GM20431 (cell line): ENCODE data around the gene LDLRAD1.
"Not testable (repeated sequence)": the region's sequence is repeated elsewhere in the genome, so short reads cannot be mapped to it uniquely, and the experiment has no call there.

ENCODE experiments used
- in situ Hi-C: fragments of 300-500 bp; cut with MseI, MboI; formaldehyde crosslinking; loops from one replicate; pipeline ENCODE4 v1.15.0; 2020; ENCODE audit warnings: low sequenced_read_pairs; ENCODE audit not compliant: unreplicated experiment

Gene LDLRAD1

GRCh38 chr1:54018635-54019034 lies 649 bp upstream of the LDLRAD1 start:
- in situ Hi-C loops = no loop called here

- in situ Hi-C loops = no loop called here
Measured at GRCh38 chr1:54016343-54017282, 1.4 kb downstream of the LDLRAD1 start.

DNA sequence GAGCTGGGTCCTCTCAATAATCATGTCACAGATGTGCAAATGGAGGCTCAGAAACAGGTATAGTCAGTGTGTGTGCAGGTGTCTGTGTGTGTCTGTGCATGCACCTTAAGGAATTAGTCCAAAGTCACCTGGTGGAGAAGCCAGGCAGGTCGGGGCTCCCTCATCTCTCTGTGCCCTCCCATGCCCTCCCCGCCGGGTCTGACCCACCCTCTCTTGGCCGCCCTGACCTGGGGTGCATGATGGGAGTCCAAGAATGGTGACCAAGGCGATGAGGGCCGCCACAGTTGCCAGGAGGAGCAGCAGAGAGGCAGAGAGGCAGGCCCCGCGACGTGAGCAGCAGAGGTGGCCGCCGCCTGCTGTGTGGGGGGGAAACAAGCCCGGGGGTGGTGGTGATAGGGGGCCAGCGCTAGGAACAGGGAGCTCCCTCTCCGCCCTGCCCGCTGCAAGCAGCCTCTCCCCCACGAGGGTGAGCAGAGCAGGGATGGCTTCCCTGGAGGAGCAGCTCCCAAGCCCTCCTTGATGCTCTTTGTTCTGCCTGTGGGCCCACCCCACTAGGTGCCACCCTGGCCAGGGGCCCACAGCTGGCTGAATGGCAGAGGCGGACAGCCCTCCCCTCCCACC lies 3.9 kb downstream of the LDLRAD1 start:
- in situ Hi-C loops = no loop called here

DNA sequence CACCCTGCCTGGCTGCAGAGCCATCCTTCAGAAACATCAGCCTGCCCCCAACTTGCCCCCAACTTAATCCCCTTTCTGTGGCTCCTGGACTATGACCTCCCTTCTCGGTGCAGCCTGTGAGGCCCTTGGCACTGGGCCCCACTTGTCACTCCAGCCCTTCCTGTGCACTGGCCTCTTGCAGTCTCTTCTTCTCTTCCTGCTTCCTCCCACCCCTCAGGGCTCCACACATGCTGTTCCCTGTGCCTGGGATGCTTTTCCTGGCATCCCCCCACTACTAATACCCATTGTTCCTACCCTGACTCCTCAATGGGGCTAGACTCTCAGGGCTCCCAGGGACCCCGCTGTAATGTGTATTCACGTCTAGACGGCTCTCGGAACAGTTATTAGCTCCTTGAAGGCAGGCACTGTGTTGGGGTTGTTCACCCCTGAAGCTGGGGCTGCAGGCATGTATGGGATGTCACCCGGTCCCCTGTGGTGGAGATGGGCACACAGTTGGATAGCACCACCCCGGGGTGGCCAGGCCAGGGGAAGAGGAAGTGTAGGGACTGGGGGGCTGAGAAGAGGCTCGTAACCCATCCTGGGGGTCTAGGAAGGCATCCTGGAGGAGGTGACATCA lies 4.5 kb downstream of the LDLRAD1 start:
- in situ Hi-C loops = no loop called here

DNA sequence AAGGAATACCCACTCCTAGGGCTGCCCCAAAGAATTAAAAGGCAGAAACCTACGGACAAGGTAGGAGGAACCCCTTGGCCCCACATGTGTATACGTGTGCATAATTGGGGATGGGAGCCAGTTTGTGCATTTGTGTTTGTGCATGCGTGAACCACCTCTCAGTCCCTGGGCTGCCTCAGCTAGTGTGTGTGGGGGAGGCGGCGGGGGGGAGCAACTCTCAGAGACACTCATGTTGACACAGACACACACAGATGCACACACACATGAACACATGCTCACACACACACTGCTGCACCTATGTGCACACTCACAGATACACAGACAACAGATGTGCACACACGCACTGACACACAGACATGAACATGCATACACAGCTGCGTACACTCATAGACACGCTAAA lies 5.1 kb downstream of the LDLRAD1 start:
- in situ Hi-C loops = no loop called here

DNA sequence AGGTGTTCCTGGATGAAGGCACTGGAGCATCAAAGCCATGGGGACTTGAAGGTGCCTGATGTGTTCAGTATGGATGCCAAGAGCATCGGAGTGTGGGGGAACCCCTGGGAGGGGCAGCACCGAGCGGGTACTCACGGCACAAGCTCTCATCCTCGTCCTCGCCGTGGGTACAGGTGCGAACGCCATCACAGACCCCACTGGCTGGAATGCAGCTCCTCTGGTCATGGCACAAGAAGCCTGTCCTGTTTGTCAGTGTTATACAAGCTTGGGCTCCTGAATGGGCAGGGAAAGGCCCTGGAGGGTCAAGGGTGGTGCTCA lies 6.0 kb downstream of the LDLRAD1 start:
- in situ Hi-C loops = no loop called here

GRCh38 chr1:54011316-54012007 lies 6.5 kb downstream of the LDLRAD1 start:
- in situ Hi-C loops = no loop called here

DNA sequence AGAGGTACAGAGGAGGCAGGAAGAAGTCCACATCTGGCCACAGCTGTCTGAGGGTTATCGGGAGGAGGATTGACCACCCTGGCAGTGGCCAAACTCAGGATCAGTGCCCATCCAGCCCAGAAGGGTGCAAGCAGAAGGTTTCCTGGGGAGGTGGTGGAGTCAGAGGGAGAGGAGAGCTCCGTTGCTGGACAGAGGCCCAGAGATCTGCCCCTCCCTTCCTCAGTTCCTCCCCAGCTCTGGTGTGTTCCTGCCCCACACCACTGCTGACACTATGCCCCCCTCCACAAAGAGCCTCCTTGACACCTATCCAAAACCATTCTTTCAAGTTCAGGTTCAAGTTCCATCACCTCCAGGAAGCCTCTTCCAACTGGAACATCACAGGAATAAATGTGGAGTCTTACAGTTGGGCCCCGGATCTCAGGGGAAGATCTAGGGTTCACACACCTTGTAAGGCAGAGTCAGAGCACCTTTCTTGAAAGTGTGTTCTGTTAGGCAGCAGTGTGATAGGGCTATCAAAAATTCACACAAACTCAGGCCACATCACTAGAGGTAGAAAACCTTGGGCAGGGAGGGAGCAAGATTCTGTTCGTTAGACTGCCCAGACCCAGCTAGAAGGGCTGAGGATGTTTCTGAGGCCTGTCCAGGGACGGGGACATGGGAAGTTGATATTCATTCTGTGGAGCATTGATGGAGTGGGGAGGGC lies 7.4 kb downstream of the LDLRAD1 start:
- in situ Hi-C loops = no loop called here

- in situ Hi-C loops = no loop called here
Measured at GRCh38 chr1:54009406-54009805, 8.6 kb downstream of the LDLRAD1 start.

- in situ Hi-C loops = no loop called here
Measured at GRCh38 chr1:54008876-54009275, 9.1 kb downstream of the LDLRAD1 start.

DNA sequence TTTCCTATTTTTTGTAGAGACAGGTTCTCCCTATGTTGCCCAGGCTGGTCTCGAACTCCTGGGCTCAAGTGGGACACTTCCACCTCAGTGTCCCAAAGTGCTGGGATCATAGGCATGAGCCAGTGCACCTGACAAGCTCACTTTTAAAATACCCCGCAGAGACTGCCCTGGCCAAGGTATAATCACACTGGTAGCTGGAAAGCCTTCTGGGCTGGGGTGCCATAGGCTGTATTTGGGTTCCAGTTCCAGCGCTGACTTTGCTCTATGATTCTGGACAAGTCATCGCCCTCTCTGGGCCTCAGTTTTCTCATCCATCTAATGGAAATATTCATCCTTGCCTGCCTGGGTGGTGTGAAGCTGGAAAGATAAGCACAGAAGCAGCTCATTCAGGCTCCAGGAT lies 10.4 kb downstream of the LDLRAD1 start:
- in situ Hi-C loops = no loop called here

DNA sequence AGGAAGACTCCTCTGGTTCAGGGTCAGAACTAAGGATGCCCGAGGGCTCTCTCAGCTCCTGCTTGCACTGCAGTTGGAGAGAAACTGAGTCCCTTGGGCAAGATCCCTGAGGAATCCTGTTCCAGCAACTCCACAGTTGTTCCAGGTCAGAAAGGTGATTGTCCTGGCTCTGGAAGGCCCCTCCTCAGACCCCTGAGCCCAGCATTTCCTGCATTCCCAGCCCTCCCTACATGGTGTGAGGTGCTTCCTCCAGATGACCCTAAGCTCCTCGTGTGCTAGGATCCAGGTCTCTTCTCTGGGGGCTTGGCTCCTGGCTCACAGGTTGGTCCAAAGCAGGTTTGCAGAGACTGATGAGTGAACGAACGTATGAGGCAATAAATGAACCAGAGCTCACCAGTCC lies 11.5 kb downstream of the LDLRAD1 start:
- in situ Hi-C loops = no loop called here

DNA sequence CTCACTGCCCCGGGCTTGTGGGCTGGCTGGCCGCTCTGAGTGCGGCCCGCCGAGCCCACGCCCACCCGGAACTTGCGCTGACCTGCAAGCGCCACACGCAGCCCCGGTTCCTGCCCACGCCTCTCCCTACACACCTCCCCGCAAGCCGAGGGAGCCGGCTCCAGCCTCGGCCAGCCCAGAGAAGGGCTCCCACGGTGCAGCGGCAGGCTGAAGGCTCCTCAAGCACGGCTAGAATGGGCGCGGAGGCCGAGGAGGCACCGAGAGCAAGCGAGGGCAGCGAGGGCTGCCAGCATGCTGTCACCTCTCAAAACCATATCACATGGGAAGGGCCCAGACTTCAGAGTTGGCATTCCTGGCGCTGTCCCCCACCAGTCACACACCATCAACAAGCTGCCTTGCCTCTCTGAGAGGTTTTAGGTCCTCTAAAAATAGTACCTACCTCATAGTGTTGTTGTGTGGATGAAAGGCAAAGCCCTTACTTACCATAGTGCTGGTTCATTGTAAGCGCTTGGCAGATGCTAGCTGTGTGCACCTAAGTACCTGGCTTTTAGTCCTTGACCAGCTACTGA lies 13.4 kb downstream of the LDLRAD1 start:
- in situ Hi-C loops = no loop called here

- in situ Hi-C loops = not testable (repeated sequence)
Measured at GRCh38 chr1:54003750-54004480, 14.1 kb downstream of the LDLRAD1 start.

GRCh38 chr1:54003249-54003646 lies 14.7 kb downstream of the LDLRAD1 start:
- in situ Hi-C loops = no loop called here

DNA sequence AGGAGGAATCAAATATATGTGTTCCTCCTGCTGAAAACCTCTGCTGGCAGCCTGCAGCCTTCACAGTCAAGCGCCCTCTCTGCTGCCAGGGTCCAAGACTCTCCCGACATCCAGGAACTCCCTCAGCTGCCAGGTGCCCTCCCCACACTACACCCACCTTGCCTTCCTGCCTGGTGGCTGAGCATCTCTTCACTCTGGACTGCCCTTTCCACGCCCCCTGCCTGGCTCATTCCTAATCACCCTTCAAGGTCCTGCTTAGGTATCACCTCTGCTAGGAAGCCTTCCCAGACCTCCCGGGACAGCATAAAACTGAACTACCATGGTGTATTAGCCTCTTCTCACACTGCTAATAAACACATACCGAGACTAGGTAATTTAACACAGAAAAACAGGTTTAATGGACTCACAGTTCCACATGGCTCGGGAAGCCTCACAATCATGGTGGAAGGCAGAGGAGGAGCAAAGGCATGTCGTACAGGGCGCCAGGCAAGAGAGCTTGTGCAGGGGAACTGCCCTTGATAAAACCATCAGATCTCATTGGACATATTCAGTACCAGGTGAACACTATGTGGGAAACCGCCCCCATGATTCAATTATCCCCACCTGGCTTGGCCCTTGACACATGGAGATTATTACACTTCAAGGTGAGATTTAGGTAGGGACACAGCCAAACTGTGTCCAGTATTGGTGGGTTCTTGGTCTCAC lies 15.3 kb downstream of the LDLRAD1 start:
- in situ Hi-C loops = no loop called here

GRCh38 chr1:54001591-54001990 lies 16.4 kb downstream of the LDLRAD1 start:
- in situ Hi-C loops = no loop called here

- in situ Hi-C loops = no loop called here
Measured at GRCh38 chr1:53999920-54000319, 18.1 kb downstream of the LDLRAD1 start.

DNA sequence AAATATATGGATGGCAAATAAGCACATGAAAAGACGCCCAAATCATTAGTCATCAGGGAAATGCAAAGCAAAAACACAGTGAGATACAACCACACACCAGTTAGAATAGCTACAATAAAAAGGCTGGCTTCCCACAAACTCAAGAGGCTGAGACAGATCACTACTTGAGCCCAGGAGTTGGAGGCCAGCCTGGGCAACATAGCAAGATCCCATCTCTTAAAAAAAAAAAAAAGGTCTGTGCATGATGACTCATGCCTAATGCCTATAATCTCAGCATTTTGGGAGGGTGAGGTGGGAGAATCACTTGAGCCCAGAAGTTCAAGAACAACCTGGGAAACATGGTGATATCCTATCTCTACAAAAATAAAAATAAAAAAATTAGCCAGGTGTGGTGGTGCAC lies 19.8 kb downstream of the LDLRAD1 start:
- in situ Hi-C loops = no loop called here
